Stimulated activated naive CD8-positive, alpha-beta T cell treated with anti-CD3 and anti-CD28 coated beads, Interleukin-15, Interleukin-2, amounts not matched to agents 100 ng/mL and 50 ng/mL, for 24 hours (primary cell): ENCODE results near the gene TESK2.

Experiments
- H3K27ac Mint-ChIP-seq: one replicate; pipeline ENCODE4 v1.8.0; 2021; ENCODE audit warnings: mild to moderate bottlenecking, mixed read lengths
- H3K27me3 Mint-ChIP-seq: one replicate; pipeline ENCODE4 v1.8.0; 2021; ENCODE audit warnings: mixed read lengths
- H3K36me3 Mint-ChIP-seq: one replicate; pipeline ENCODE4 v1.8.0; 2021; ENCODE audit warnings: low read depth, mixed read lengths
- H3K4me1 Mint-ChIP-seq: one replicate; pipeline ENCODE4 v1.8.0; 2021; ENCODE audit warnings: low read depth, mixed read lengths
- H3K4me3 Mint-ChIP-seq: one replicate; pipeline ENCODE4 v1.8.0; 2021; ENCODE audit warnings: mild to moderate bottlenecking, mixed read lengths
- H3K9me3 Mint-ChIP-seq: one replicate; pipeline ENCODE4 v1.8.0; 2021; ENCODE audit warnings: mixed read lengths

TESK2 gene

GRCh38 chr1:45465277-45465676 lies 25.7 kb downstream of the TESK2 start:
- Mint-ChIP-seq H3K4me3 (no peak overlapping the region), H3K27ac (no peak overlapping the region), H3K4me1 (peaks cover 2% of the 10 kb centered on the region), H3K36me3 (no peaks in the 10 kb centered on the region), H3K9me3 (no peaks in the 10 kb centered on the region), H3K27me3 (no peaks in the 10 kb centered on the region)

GRCh38 chr1:45458894-45459293 lies 32.1 kb downstream of the TESK2 start:
- no peaks in the 10 kb centered on the region for H3K4me1 Mint-ChIP-seq
- no peaks in the 10 kb centered on the region for H3K27me3 Mint-ChIP-seq
- H3K36me3 Mint-ChIP-seq = no peaks in the 10 kb centered on the region
- no peaks in the 10 kb centered on the region for H3K9me3 Mint-ChIP-seq
- no peak overlapping the region for H3K27ac Mint-ChIP-seq
- H3K4me3 Mint-ChIP-seq = no peak overlapping the region

GRCh38 chr1:45456531-45456930 lies 34.4 kb downstream of the TESK2 start:
- Mint-ChIP-seq H3K27ac (no peak overlapping the region), H3K4me1 (no peaks in the 10 kb centered on the region), H3K9me3 (no peaks in the 10 kb centered on the region), H3K27me3 (no peaks in the 10 kb centered on the region), H3K4me3 (no peak overlapping the region), H3K36me3 (no peaks in the 10 kb centered on the region)

GRCh38 chr1:45455162-45455561 lies 35.8 kb downstream of the TESK2 start:
- Mint-ChIP-seq H3K36me3 (no peaks in the 10 kb centered on the region), H3K27me3 (no peaks in the 10 kb centered on the region), H3K4me3 (no peak overlapping the region), H3K4me1 (no peaks in the 10 kb centered on the region), H3K27ac (no peak overlapping the region), H3K9me3 (no peaks in the 10 kb centered on the region)

- no peaks in the 10 kb centered on the region for H3K36me3 Mint-ChIP-seq
- no peaks in the 10 kb centered on the region for H3K27me3 Mint-ChIP-seq
- H3K27ac Mint-ChIP-seq = no peak overlapping the region
- H3K9me3 Mint-ChIP-seq = no peaks in the 10 kb centered on the region
- H3K4me1 Mint-ChIP-seq = no peaks in the 10 kb centered on the region
- no peak overlapping the region for H3K4me3 Mint-ChIP-seq
Observed at GRCh38 chr1:45454464-45454863, 36.5 kb downstream of the TESK2 start.

- Mint-ChIP-seq H3K9me3 (no peaks in the 10 kb centered on the region), H3K4me3 (no peak overlapping the region), H3K4me1 (no peaks in the 10 kb centered on the region), H3K27me3 (no peaks in the 10 kb centered on the region), H3K27ac (no peak overlapping the region), H3K36me3 (no peaks in the 10 kb centered on the region)
Observed at GRCh38 chr1:45452503-45452902, 38.5 kb downstream of the TESK2 start.

GRCh38 chr1:45448357-45448756 lies 42.6 kb downstream of the TESK2 start:
- no peaks in the 10 kb centered on the region for H3K27me3 Mint-ChIP-seq
- H3K4me3 Mint-ChIP-seq = no peak overlapping the region
- H3K36me3 Mint-ChIP-seq = no peaks in the 10 kb centered on the region
- H3K27ac Mint-ChIP-seq = no peak overlapping the region
- no peaks in the 10 kb centered on the region for H3K4me1 Mint-ChIP-seq
- no peaks in the 10 kb centered on the region for H3K9me3 Mint-ChIP-seq

- Mint-ChIP-seq H3K4me1 (no peaks in the 10 kb centered on the region), H3K4me3 (no peak overlapping the region), H3K27ac (no peak overlapping the region), H3K9me3 (no peaks in the 10 kb centered on the region), H3K36me3 (no peaks in the 10 kb centered on the region), H3K27me3 (no peaks in the 10 kb centered on the region)
Observed at GRCh38 chr1:45446950-45447672, 43.9 kb downstream of the TESK2 start.

GRCh38 chr1:45446530-45446929 lies 44.4 kb downstream of the TESK2 start:
- Mint-ChIP-seq H3K27ac (no peak overlapping the region), H3K36me3 (no peaks in the 10 kb centered on the region), H3K27me3 (no peaks in the 10 kb centered on the region), H3K9me3 (no peaks in the 10 kb centered on the region), H3K4me3 (no peak overlapping the region), H3K4me1 (no peaks in the 10 kb centered on the region)

GRCh38 chr1:45444609-45445131 lies 46.3 kb downstream of the TESK2 start:
- Mint-ChIP-seq H3K4me1 (no peaks in the 10 kb centered on the region), H3K9me3 (no peaks in the 10 kb centered on the region), H3K27me3 (no peaks in the 10 kb centered on the region), H3K36me3 (no peaks in the 10 kb centered on the region), H3K4me3 (no peak overlapping the region), H3K27ac (no peak overlapping the region)

GRCh38 chr1:45443580-45444446 lies 47.1 kb downstream of the TESK2 start:
- Mint-ChIP-seq H3K9me3 (no peaks in the 10 kb centered on the region), H3K36me3 (no peaks in the 10 kb centered on the region), H3K4me1 (no peaks in the 10 kb centered on the region)

GRCh38 chr1:45442272-45442671 lies 48.7 kb downstream of the TESK2 start:
- no peaks in the 10 kb centered on the region for H3K9me3 Mint-ChIP-seq
- H3K36me3 Mint-ChIP-seq = no peaks in the 10 kb centered on the region
- no peaks in the 10 kb centered on the region for H3K4me1 Mint-ChIP-seq
- no peak overlapping the region for H3K27ac Mint-ChIP-seq
- no peaks in the 10 kb centered on the region for H3K27me3 Mint-ChIP-seq
- no peak overlapping the region for H3K4me3 Mint-ChIP-seq

More at GRCh38 chr1:45443580-45444446, 47.1 kb downstream of the TESK2 start:
- Mint-ChIP-seq H3K27ac (no peak overlapping the region), H3K27me3 (no peaks in the 10 kb centered on the region), H3K4me3 (no peak overlapping the region)

- no peak overlapping the region for H3K4me3 Mint-ChIP-seq
- no peaks in the 10 kb centered on the region for H3K9me3 Mint-ChIP-seq
- H3K4me1 Mint-ChIP-seq = no peaks in the 10 kb centered on the region
- H3K27ac Mint-ChIP-seq = no peak overlapping the region
- H3K36me3 Mint-ChIP-seq = no peaks in the 10 kb centered on the region
- H3K27me3 Mint-ChIP-seq = no peaks in the 10 kb centered on the region
Observed at GRCh38 chr1:45437323-45437722, 53.6 kb downstream of the TESK2 start.

GRCh38 chr1:45430490-45430889 lies 60.5 kb downstream of the TESK2 start:
- Mint-ChIP-seq H3K27ac (no peak overlapping the region), H3K4me3 (no peak overlapping the region)

GRCh38 chr1:45429561-45430159 lies 61.3 kb downstream of the TESK2 start:
- Mint-ChIP-seq H3K4me1 (no peaks in the 10 kb centered on the region), H3K4me3 (no peak overlapping the region), H3K36me3 (no peaks in the 10 kb centered on the region), H3K9me3 (no peaks in the 10 kb centered on the region), H3K27me3 (no peaks in the 10 kb centered on the region), H3K27ac (no peak overlapping the region)

More at GRCh38 chr1:45430490-45430889, 60.5 kb downstream of the TESK2 start:
- H3K4me1 Mint-ChIP-seq = no peaks in the 10 kb centered on the region
- no peaks in the 10 kb centered on the region for H3K27me3 Mint-ChIP-seq
- no peaks in the 10 kb centered on the region for H3K36me3 Mint-ChIP-seq
- H3K9me3 Mint-ChIP-seq = no peaks in the 10 kb centered on the region
